Cardiac muscle cell (in vitro differentiated cells and primary cell): ENCODE data around the gene MATN4. TPM values are rescaled to one million over a fixed set of nuclear protein-coding genes. Genes with fewer than 3 reads are reported as not detected.

Experiments used
- DNase-seq, 2 donors: peaks; one replicate each; pipeline versions ENCODE4 v3.0.0 to v3.0.0-alpha.2; 2010 to 2017; ENCODE audit warnings: low read depth in 1 of 2, low spot score in 1 of 2
- H3K27ac ChIP-seq: fragments of 200-600 bp; sonication (generic); 2 replicates; pipeline ENCODE4 v1.5.1; 2016
- H3K27me3 ChIP-seq: fragments of 200-600 bp; sonication (generic); 2 replicates; pipeline ENCODE4 v1.6.0; 2016; ENCODE audit warnings: control low read depth
- H3K36me3 ChIP-seq: fragments of 200-600 bp; sonication (generic); 2 replicates; pipeline ENCODE4 v1.5.1; 2016; ENCODE audit warnings: control low read depth
- H3K4me1 ChIP-seq: fragments of 200-600 bp; sonication (generic); 2 replicates; pipeline ENCODE4 v1.8.1; 2017; ENCODE audit warnings: low read depth, mild to moderate bottlenecking, mixed run types
- H3K4me3 ChIP-seq: fragments of 200-600 bp; sonication (generic); 2 replicates; pipeline ENCODE4 v1.5.1; 2016; ENCODE audit warnings: mild to moderate bottlenecking
- H3K9me3 ChIP-seq: fragments of 200-600 bp; sonication (generic); 2 replicates; pipeline ENCODE4 v1.5.1; 2017; ENCODE audit warnings: low read depth, mild to moderate bottlenecking, control low read depth
- polyA plus RNA-seq: library from polyadenylated mRNA; unstranded; fragments of >200 nt; fragmentation: Nextera tagmentation; extraction: Ambion mirVana; gene quantifications from 2 replicates; pipeline ENCODE4 v1.2.1, GENCODE V29; 2016
- total RNA-seq: library from RNA; depleted of rRNA; stranded (reverse); fragments of >200 nt; gene quantifications from 2 replicates; pipeline ENCODE4 v1.2.3, GENCODE V29; 2016
- TF ChIP-seq, protein P1 (sequence below): IDR thresholded peaks from 2 replicates; pipeline ENCODE4 v1.5.1; 2012; ENCODE audit warnings: low read depth, mild to moderate bottlenecking, low read length

Gene MATN4
- total and polyA plus RNA-seq, 2 experiments from 2014 or later = not detected

DNA sequence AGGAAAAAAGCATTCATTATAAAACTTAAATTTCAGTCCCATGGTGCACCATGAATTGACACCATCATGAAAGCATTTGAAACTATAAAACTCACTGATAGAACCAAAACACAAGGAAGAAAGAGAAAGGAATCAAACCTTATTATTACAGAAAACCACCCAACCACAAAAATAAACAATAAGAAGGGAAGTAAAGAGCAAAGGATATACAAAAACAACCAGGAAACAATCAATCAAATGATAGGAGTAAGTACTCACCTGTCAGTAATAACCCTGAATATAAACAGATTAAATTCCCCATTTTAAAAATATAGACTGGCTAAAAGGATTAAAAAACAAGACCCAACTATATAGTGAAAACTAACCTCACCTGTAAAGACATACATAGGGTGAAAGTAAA, 59.5 kb downstream of the MATN4 start:
- Histone ChIP-seq H3K36me3 (no peaks in the 10 kb centered on the region), H3K4me1 (no peaks in the 10 kb centered on the region), H3K4me3 (no peak overlapping the region), H3K27ac (no peak overlapping the region), H3K9me3 (no peaks in the 10 kb centered on the region), H3K27me3 (peaks cover 35% of the 10 kb centered on the region)
- no peak for DNase-seq
- TF ChIP-seq, protein P1, sequence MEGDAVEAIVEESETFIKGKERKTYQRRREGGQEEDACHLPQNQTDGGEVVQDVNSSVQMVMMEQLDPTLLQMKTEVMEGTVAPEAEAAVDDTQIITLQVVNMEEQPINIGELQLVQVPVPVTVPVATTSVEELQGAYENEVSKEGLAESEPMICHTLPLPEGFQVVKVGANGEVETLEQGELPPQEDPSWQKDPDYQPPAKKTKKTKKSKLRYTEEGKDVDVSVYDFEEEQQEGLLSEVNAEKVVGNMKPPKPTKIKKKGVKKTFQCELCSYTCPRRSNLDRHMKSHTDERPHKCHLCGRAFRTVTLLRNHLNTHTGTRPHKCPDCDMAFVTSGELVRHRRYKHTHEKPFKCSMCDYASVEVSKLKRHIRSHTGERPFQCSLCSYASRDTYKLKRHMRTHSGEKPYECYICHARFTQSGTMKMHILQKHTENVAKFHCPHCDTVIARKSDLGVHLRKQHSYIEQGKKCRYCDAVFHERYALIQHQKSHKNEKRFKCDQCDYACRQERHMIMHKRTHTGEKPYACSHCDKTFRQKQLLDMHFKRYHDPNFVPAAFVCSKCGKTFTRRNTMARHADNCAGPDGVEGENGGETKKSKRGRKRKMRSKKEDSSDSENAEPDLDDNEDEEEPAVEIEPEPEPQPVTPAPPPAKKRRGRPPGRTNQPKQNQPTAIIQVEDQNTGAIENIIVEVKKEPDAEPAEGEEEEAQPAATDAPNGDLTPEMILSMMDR = no peak

GRCh38 chr20:45247865-45248264, 60.2 kb downstream of the MATN4 start:
- no peak for DNase-seq
- Histone ChIP-seq H3K27ac (no peak overlapping the region), H3K36me3 (no peaks in the 10 kb centered on the region), H3K9me3 (no peaks in the 10 kb centered on the region), H3K27me3 (peaks cover 41% of the 10 kb centered on the region), H3K4me3 (no peak overlapping the region), H3K4me1 (no peaks in the 10 kb centered on the region)
- TF ChIP-seq, protein P1 = no peak

DNA sequence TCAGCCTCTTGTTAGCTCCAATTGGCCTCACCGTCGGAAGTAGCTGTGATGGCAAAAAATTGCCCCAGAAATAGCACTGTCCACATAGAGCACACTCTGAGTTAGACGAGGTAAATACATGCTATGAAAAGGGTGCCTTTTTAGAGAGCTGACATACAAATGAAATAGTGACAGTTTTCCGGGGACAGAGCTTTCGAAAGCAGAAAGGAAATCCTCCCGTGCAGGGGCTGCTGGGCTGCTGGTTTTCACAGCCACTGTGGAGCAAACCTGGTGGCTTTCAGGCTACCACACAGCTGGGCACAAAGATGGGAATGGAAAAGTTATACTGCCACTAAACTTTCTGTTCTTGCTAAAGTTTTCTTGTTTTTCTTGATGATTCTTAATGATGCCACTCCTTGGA, 62.0 kb downstream of the MATN4 start:
- no peaks in the 10 kb centered on the region for H3K4me1 ChIP-seq
- no peak overlapping the region for H3K4me3 ChIP-seq
- peaks cover 55% of the 10 kb centered on the region for H3K27me3 ChIP-seq
- no peak for DNase-seq
- H3K36me3 ChIP-seq = no peaks in the 10 kb centered on the region
- no peak overlapping the region for H3K27ac ChIP-seq
- TF ChIP-seq, protein P1 = no peak
- no peaks in the 10 kb centered on the region for H3K9me3 ChIP-seq

Other genes starting within 250 kb of the MATN4 start
- not detected in 2 replicates for gene KCNS1, start 207.2 kb downstream of the MATN4 start, total RNA-seq
- gene KCNS1, start 207.2 kb downstream of the MATN4 start, polyA plus RNA-seq = 0.19 TPM in 1 of 2 replicates, not detected in the other
- gene WFDC5, start 193.1 kb downstream of the MATN4 start, total RNA-seq = not detected in 2 replicates
- not detected in 2 replicates for gene WFDC5, start 193.1 kb downstream of the MATN4 start, polyA plus RNA-seq
- not detected in 2 replicates for gene WFDC12, start 183.8 kb downstream of the MATN4 start, total RNA-seq
- gene WFDC12, start 183.8 kb downstream of the MATN4 start, polyA plus RNA-seq = not detected in 2 replicates
- gene PI3, start 133.4 kb downstream of the MATN4 start, total RNA-seq = not detected in 2 replicates
- gene PI3, start 133.4 kb downstream of the MATN4 start, polyA plus RNA-seq = not detected in 2 replicates
- gene SEMG1, start 101.3 kb downstream of the MATN4 start, total RNA-seq = not detected in 2 replicates
- gene SEMG1, start 101.3 kb downstream of the MATN4 start, polyA plus RNA-seq = not detected in 2 replicates
- not detected in 2 replicates for gene SEMG2, start 86.9 kb downstream of the MATN4 start, total RNA-seq
- gene SEMG2, start 86.9 kb downstream of the MATN4 start, polyA plus RNA-seq = not detected in 2 replicates
- gene SLPI, start 53.7 kb downstream of the MATN4 start, total RNA-seq = not detected in 2 replicates
- 6.0 TPM in 1 of 2 replicates, not detected in the other for gene SLPI, start 53.7 kb downstream of the MATN4 start, polyA plus RNA-seq
- gene RBPJL, start 1.5 kb downstream of the MATN4 start, total RNA-seq = not detected in 2 replicates
- not detected in 2 replicates for gene RBPJL, start 1.5 kb downstream of the MATN4 start, polyA plus RNA-seq
- gene SDC4, start 40.1 kb upstream of the MATN4 start, total RNA-seq = 36.0 and 55.7 TPM in 2 replicates
- 35.4 and 74.4 TPM in 2 replicates for gene SDC4, start 40.1 kb upstream of the MATN4 start, polyA plus RNA-seq
- 24.5 and 28.0 TPM in 2 replicates for gene SYS1, start 54.9 kb upstream of the MATN4 start, total RNA-seq
- gene SYS1, start 54.9 kb upstream of the MATN4 start, polyA plus RNA-seq = 16.9 and 20.0 TPM in 2 replicates
- gene TP53TG5, start 70.0 kb upstream of the MATN4 start, total RNA-seq = 0.32 and 0.39 TPM in 2 replicates
- gene TP53TG5, start 70.0 kb upstream of the MATN4 start, polyA plus RNA-seq = 3.5 and 3.8 TPM in 2 replicates
- gene DBNDD2, start 100.0 kb upstream of the MATN4 start, total RNA-seq = 51.2 and 62.9 TPM in 2 replicates
- gene DBNDD2, start 100.0 kb upstream of the MATN4 start, polyA plus RNA-seq = 85.4 and 89.3 TPM in 2 replicates
- 84.6 and 87.4 TPM in 2 replicates for gene PIGT, start 107.8 kb upstream of the MATN4 start, total RNA-seq
- gene PIGT, start 107.8 kb upstream of the MATN4 start, polyA plus RNA-seq = 150 and 156 TPM in 2 replicates
- 0.95 and 3.0 TPM in 2 replicates for gene WFDC2, start 161.5 kb upstream of the MATN4 start, total RNA-seq
- 7.5 and 8.5 TPM in 2 replicates for gene WFDC2, start 161.5 kb upstream of the MATN4 start, polyA plus RNA-seq
- not detected in 2 replicates for gene SPINT3, start 207.3 kb upstream of the MATN4 start, total RNA-seq
- not detected in 2 replicates for gene SPINT3, start 207.3 kb upstream of the MATN4 start, polyA plus RNA-seq
- not detected in 2 replicates for gene WFDC6, start 231.2 kb upstream of the MATN4 start, total RNA-seq
- gene WFDC6, start 231.2 kb upstream of the MATN4 start, polyA plus RNA-seq = not detected in 2 replicates
- not detected in 2 replicates for gene EPPIN, start 239.1 kb upstream of the MATN4 start, total RNA-seq
- gene EPPIN, start 239.1 kb upstream of the MATN4 start, polyA plus RNA-seq = not detected in 2 replicates